SK-N-MC (cell line): ENCODE measurements around the gene TOP2B.

Source experiments
- EZH2 ChIP-seq: fragments of 200-600 bp; sonication (generic); IDR thresholded peaks from one replicate; pipeline ENCODE4 v1.6.1; 2017; ENCODE audit warnings: antibody characterized with exemption
- FOXP2 ChIP-seq: optimal IDR thresholded peaks from 2 replicates; pipeline ENCODE3; 2011; ENCODE audit warnings: mild to moderate bottlenecking, moderate library complexity; ENCODE audit not compliant: insufficient read depth; ENCODE audit errors: extremely low read length, control extremely low read depth
- POLR2AphosphoS5 ChIP-seq: IDR thresholded peaks from 2 replicates; pipeline ENCODE4 v1.6.1; 2012; ENCODE audit warnings: mild to moderate bottlenecking, low read depth, low read length, borderline replicate concordance

DNA sequence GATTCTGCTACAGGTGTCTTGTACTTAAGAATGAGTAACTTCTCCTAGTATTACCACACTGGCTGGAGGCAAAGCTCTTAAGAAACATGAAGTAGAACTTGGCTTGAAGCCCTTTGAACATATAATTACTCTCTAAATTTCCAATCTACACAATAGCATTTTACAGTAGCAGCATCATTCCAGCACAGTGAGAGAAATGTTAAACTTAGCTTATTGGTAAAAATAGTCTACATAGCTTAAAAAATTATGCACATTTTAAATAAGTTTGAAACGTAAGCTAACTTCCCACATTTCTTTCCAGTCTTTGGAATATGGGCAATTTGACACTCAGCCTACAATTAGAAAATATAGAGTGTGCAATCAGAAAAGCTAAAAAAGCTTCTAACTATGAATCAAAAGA lies 32.8 kb upstream of the TOP2B start:
- TF ChIP-seq POLR2AphosphoS5 (no peak), EZH2 (no peak), FOXP2 (no peak)
